SW 1271 (cell line): ENCODE measurements around the gene BRK1.
"Not testable (repeated sequence)": the region's sequence is repeated elsewhere in the genome, so short reads cannot be mapped to it uniquely, and the experiment has no call there.

Source experiments
- DNase-seq, 2 experiments: peaks; one replicate each; lab custom pipeline; 2025; lab: John Stamatoyannopoulos, UW

Gene BRK1

DNA sequence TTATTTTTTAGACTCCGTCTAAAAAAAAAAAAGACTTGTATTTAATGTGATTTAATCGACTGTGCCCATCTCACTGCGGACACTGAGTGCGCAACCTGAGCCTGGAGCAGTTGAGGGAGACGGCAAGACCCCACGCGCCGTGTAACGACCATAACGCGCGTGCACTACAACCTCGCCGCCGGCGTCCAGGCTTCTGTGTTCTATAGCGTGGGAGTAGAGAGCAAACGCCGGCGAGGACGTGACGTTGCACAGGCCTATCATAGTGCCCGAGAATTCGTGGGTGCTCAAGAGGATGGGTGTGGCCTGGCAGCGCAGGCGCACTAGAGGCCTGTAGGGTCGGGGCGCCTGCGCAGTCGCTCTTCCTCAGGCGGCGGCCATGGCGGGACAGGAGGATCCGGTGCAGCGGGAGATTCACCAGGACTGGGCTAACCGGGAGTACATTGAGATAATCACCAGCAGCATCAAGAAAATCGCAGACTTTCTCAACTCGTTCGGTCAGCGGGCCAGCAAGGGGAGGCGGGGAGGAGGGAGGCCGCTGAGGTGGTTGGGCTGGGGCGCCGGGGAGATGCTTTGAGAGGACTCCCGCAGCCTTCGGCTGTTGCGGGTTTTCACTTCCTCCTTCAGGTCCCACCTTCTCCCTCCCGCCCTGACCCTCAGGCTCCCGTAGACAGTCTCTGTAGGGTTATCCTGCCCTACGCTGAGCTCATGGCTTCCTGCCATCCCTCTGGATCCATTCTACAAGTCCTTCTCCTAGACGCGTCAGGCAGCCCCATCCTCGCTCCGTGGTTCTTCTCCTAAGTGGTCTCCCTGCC lies at the start of gene BRK1:
Gene BRK1, plus strand, starts transcription at position 350 of the 812 bp plus-strand sequence. Its CDS starts 27 bp downstream, at position 377.
- DNase-seq: peak; percentile 89 to 97

DNA sequence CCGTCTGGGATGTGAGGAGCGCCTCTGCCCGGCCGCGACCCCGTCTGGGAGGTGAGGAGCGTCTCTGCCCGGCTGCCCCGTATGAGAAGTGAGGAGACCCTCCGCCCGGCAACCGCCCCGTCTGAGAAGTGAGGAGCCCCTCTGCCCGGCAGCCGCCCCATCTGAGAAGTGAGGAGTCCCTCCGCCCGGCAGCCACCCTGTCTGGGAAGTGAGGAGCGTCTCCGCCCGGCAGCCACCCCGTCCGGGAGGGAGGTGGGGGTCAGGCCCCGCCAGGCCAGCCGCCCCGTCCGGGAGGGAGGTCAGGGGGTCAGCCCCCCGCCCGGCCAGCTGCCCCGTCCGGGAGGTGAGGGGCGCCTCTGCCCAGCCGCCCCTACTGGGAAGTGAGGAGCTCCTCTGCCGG lies 45.4 kb upstream of the BRK1 start:
- DNase-seq: not testable (repeated sequence)

DNA sequence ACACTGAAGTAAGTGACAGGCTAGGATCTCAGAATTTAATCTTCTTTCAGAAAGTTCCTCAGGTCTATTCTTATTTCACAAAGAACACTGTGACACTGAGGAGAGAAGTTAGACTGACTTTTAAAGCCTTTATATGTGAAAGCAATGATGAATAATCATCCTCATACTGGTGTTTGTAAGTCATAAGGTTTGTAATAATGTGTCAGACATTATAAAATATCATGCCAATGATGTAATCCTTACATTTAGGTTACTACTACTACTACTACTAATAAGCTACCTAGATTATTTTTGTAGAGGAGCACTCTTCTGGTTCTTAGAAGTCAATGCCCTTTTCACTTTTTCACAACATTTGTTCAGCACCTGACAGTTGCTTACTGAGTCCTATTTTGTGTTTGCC lies 40.8 kb upstream of the BRK1 start:
- DNase-seq: no peak

GRCh38 chr3:10081871-10082270 lies 33.6 kb upstream of the BRK1 start:
- DNase-seq: no peak

DNA sequence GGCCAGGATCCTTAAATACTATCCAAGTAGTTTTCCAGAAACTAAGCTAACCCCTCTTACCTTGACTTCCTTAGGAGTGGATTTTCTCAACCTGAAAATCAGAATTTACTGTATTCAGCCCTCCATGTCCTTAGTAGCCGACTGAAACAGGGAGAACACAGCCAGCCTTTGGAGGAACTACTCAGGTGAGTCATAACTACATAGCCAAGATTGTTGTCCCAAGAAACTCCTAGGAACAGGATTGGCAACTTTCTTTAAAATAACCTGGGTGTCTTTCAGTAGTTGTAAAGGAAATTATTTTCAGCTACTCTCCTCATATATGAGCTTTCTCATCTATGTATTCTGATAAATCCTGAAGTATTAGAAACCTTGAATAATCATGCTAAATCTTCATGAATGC lies 29.7 kb upstream of the BRK1 start:
- no peak for DNase-seq

DNA sequence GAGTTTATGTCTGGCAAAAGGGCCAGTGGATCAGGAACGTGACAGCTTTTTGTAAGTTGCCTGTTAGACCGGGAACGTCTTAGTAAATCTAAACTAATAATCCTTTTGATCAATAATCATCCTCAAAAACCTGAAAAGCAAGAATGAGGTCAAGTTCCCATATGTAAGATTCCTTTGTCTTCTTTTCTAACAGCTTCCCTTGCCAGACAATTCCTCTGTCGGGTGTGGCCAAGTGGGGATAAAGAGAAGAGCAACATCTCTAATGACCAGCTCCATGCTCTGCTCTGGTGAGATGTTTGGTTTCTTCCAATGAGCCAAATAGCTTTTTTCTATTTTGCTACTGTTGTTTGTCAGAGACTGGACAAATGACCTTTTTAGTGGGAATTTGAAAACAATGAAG lies 27.2 kb upstream of the BRK1 start:
- no peak for DNase-seq

DNA sequence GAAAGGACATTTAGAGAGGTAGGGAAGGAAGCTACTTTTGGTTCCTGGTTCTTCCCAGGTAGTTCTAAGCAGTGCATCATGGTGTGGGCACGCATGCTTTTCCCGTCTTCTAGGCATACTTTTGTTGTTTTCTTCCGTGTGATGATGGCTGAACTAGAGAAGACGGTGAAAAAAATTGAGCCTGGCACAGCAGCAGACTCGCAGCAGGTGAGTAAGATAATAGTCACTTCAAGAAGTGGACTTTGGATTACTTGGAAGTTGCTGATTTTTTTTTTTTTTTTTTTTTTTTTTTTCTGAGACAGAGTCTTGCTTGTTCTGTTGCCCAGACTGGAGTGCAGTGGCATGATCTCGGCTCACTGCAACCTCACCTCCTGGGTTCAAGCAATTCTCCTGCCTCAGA lies 25.3 kb upstream of the BRK1 start:
- no peak for DNase-seq

DNA sequence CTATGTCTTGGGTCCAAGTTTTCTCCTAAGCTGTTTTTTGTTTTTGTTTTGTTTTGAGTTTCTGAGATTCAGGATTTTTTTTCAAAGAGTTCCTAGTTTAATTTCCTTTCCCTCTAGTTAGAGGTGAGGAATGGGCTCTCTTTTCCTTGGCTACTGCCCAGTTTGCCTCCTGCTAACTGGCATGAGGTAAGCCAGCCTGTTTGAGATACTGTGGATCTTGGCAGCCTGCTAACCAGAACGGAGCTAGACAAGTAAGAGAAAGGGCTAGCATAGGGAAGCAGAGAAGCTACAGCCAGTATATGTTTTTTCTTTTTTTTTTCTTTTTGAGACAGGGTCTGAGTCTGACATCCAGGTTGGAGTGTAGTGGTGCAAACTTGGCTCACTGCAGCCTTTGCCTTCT lies 24.7 kb upstream of the BRK1 start:
- DNase-seq: not testable (repeated sequence)

GRCh38 chr3:10091387-10091786 lies 24.1 kb upstream of the BRK1 start:
- DNase-seq: not testable (repeated sequence)

DNA sequence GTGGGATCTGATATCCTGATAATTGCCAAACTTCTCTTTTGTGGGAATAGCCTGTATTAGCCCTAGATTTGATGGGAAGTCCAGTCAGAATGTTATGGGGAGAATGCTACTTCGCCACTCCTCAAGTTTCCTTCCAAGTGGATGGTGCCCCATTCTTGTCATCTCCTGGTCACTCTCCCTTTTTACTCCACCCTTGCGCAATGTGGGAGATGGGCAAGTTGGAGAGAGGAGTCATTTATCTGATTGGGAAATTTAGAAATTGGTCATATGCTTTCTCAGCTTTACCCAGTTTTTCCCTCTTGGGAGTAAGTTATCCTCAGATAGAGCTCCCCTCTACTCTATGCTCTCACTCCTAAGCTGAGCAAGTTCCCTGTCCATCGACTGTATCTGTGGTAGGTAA lies 21.8 kb upstream of the BRK1 start:
- DNase-seq: no peak

- no peak for DNase-seq
Measured at GRCh38 chr3:10099041-10099440, 16.4 kb upstream of the BRK1 start.

DNA sequence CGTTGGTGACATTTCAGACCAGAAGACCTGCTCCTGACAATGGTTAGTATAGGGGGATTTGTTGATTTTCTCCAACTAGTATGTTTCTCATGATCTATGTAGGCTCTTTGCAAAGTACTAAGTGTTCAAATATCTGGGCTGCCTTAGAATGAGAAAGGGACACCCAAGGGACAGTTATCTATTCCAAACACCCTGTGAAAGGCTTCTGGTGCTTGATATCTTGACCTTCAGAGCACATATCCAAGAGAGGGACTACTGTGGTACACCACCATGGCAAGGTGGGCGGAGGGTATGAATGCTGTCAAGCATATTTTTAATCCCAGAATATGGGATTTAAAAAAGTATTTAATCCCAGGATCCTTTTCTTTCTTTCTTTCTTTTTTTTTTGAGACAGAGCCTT lies 8.6 kb upstream of the BRK1 start:
- no peak for DNase-seq

GRCh38 chr3:10108091-10108490 lies 7.4 kb upstream of the BRK1 start, which contains the start of gene FANCD2OS:
Gene FANCD2OS (minus strand): TSS chr3:10108255. CDS start chr3:10104774, 3,481 bp downstream.
- DNase-seq: no peak

DNA sequence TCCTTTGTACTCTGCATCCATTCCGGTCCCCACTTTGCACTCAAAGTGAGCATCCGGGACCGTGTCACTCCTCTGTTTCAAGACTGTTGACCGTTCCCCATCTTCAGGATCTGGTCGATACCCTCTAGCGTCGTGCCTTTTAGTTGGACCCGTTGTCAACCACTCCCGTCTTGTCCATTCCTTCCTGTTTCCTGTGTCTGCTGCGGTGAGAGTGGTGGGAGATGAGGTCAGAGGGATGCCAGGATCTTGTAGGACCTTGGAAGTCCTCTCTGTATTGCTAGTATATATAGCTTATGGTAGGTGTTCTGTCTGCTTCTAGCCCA lies 624 bp downstream of the BRK1 start:
- peak in 1 of 2 experiments; percentile 51 for DNase-seq

GRCh38 chr3:10116928-10117327 lies 1.5 kb downstream of the BRK1 start:
- DNase-seq: no peak

GRCh38 chr3:10119376-10119775 lies 3.9 kb downstream of the BRK1 start:
- no peak for DNase-seq

DNA sequence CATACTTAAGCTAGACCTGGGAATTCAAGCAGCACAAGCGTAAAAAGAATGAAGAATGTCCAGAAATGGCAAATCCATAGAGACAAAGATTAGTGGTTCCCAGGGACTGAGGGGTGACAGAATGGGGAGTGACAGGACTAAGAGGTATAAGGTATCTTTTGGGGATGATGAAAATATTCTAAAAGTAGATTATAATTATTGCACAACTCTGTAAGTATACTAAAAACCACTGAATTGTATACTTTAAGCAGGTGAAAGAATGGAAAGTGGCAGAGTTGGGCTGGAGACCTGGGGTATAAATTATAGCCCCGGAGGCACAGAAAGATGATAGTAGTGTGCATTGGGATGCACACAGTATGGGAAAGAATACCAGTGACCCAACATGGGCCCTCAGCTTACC lies 5.6 kb downstream of the BRK1 start:
- DNase-seq: no peak

DNA sequence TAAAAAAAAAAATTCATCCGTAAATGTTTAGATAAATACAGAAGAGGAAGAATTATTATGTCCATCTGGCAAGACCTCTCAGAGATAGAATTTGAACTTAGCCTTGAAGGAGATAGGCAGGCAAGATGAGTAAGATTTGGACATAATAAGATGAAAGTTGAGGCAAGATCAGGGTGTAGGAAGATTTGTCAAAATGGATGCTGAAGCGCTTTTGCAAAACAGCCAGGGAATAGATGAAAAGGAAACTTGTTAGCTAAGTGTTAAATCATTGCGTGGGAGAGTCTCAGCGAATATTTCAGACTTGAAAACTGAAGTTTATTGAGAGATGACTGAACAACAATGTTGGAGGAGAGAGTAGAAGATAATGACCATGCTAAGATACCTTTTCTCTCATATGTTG lies 7.2 kb downstream of the BRK1 start:
- no peak for DNase-seq

GRCh38 chr3:10135872-10136271 lies 20.4 kb downstream of the BRK1 start:
- not testable (repeated sequence) for DNase-seq

DNA sequence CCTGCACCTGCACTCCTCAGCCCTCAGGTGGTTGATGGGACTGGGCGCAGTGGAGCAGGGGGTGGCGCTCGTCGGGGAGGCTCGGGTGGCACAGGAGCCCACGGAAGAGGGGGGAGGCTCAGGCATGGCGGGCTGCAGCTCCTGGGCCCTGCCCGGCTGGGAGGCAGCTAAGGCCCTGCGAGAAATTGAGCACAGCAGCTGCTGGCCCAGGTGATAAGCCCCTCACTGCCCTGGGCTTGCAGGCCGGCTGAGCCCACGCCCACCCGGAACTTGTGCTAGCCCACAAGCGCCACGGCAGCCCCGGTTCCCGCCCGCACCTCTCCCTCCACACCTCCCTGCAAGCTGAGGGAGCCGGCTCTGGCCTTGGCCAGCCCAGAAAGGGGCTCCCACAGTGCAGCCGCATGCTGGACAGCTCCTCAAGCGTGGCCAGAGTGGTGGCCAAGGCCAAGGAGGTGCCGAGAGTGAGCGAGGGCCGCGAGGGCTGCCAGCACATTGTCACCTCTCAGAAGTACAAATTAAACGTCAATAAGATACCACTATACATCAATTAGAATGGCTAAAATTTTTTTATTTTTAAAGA lies 21.0 kb downstream of the BRK1 start:
- DNase-seq: no peak

DNA sequence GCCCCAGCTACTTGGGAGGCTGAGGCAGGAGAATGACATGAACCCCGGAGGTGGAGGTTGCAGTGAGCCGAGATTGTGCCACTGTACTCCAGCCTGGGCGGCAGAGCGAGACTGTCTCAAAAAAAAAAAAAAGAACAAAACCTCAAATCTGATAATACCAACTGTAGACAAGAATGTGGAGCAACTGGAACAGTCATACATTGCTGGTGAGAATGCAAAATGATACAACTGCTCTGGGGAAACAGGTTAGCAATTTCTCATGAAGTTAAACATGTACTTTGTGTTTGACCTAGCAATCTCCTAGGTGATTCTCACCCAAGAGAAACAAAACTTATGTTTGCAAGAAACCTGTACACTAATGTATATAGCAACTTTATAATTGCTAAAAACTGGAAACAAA lies 21.7 kb downstream of the BRK1 start:
- DNase-seq: no peak

DNA sequence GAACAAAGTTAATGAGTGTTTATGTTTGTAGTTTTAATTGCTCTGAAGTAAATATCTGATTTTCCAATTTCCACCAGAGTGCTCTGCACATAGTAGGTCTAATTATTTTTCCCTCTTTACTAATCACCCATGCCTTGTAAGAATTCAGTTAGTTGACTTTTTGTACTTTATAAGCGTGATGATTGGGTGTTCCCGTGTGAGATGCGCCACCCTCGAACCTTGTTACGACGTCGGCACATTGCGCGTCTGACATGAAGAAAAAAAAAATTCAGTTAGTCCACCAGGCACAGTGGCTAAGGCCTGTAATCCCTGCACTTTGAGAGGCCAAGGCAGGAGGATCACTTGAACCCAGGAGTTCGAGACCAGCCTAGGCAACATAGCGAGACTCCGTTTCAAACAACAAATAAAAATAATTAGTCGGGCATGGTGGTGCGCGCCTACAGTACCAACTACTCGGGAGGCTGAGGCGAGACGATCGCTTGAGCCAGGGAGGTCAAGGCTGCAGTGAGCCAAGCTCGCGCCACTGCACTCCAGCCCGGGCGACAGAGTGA lies 25.6 kb downstream of the BRK1 start:
- no peak for DNase-seq
